Tibial nerve (tissue), 3 donors: ENCODE measurements around the gene FAM90A1.
"Not testable (repeated sequence)": the region's sequence is repeated elsewhere in the genome, so short reads cannot be mapped to it uniquely, and the experiment has no call there.

Experiments
- CTCF ChIP-seq, 5 experiments: fragments of 200-600 bp in 3 of 5; fragments of 450-650 bp in 2 of 5; sonication (generic) in 3 of 5; IDR thresholded peaks; one replicate each; pipeline ENCODE4 v1.5.1; 2016 to 2019; ENCODE audit warnings: antibody characterized with exemption in 5 of 5, mild to moderate bottlenecking in 3 of 5, moderate library complexity in 2 of 5
- POLR2A ChIP-seq, 2 donors: fragments of 450-650 bp; IDR thresholded peaks; one replicate each; pipeline ENCODE4 v1.6.1; 2017; ENCODE audit warnings: antibody characterized with exemption in 2 of 2, mild to moderate bottlenecking in 2 of 2, moderate library complexity in 2 of 2

GRCh38 chr12:8226992-8227731 is at the start of gene FAM90A1:
- TF ChIP-seq CTCF, POLR2A (IDR thresholded peaks at IDR 0.05): not testable (repeated sequence)
